ENCODE data around the gene S100A2. TPM values are rescaled to one million over a fixed set of nuclear protein-coding genes. Genes with fewer than 3 reads are reported as not detected.

S100A2 gene
- polyA plus RNA-seq, 2 of the 4 experiments (the other 2 are of a cell fraction): 5.1 to 15.9 TPM

DNA sequence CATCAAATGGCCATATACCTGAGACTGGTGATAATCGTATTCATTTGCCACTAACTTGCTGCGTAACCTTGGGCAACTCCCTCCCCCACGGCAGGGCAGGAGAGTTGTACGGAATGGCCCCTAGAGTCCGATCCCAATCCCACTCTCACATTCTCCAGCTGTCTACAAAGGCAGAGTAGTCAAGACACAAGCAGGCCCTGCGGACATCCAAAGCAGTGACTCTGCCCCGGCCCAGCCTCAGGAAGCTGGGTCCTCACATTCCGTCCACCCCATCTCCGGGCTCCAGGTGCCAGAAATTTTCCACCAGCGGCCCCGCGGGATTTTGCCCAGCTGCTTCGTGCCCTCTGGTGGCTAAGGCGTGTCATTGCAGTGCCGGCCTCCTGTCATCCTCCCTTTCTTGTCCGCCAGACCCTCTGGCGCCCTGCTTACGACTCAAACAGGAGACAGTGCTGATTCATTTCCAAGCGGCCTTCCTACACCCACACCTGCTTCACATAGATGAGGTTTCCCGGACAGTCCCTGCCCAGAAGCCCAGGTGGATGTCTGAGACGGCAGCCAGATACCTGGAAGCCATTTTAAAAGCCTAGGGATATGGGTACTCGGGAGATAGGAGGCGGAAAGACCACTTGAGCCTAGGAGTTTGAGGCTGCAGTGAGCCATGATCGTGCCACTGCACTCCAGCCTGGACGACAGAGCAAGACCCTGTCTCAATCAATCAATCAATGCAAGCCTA, 2.9 kb upstream of the S100A2 start:
- no peak for FAIRE-seq
- Histone ChIP-seq H3K9me3 (no peaks in the 10 kb centered on the region), H3K27ac (peak overlapping the region; percentile 97 to 100), H3K4me3 (peak overlapping the region; percentile 24; the same call in 2 of the 3 replicates), H3K4me1 (peaks cover 59% of the 10 kb centered on the region), H3K4me2 (peak overlapping the region; percentile 80)
- ChIA-PET POLR2A (interaction anchor here (0.5 to 2.4 kb wide), 9 partner anchors 20 to 159 kb away, joined by 3 to 102 read pairs (median 4); partner anchors contain the start of genes CHTOP, INTS3, S100A13 and S100A4), CTCF (interaction anchor here (0.6 to 7.5 kb wide), 38 partner anchors 9 to 218 kb away, joined by 3 to 471 read pairs (median 6); partner anchors contain the start of genes CHTOP, NPR1, S100A1 and S100A13)
- peak; percentile 93 for DNase-seq (ENCODE audit: low read depth in 1 of 2, low spot score in 1 of 2)
- peak; percentile 32 to 55 for ATAC-seq
- TF ChIP-seq, protein P1, sequence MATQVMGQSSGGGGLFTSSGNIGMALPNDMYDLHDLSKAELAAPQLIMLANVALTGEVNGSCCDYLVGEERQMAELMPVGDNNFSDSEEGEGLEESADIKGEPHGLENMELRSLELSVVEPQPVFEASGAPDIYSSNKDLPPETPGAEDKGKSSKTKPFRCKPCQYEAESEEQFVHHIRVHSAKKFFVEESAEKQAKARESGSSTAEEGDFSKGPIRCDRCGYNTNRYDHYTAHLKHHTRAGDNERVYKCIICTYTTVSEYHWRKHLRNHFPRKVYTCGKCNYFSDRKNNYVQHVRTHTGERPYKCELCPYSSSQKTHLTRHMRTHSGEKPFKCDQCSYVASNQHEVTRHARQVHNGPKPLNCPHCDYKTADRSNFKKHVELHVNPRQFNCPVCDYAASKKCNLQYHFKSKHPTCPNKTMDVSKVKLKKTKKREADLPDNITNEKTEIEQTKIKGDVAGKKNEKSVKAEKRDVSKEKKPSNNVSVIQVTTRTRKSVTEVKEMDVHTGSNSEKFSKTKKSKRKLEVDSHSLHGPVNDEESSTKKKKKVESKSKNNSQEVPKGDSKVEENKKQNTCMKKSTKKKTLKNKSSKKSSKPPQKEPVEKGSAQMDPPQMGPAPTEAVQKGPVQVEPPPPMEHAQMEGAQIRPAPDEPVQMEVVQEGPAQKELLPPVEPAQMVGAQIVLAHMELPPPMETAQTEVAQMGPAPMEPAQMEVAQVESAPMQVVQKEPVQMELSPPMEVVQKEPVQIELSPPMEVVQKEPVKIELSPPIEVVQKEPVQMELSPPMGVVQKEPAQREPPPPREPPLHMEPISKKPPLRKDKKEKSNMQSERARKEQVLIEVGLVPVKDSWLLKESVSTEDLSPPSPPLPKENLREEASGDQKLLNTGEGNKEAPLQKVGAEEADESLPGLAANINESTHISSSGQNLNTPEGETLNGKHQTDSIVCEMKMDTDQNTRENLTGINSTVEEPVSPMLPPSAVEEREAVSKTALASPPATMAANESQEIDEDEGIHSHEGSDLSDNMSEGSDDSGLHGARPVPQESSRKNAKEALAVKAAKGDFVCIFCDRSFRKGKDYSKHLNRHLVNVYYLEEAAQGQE (IDR thresholded peaks at IDR 0.05): no peak
- TF ChIP-seq NFE2L2 (conservative IDR thresholded peaks at IDR 0.05; ENCODE audit: low read length): no peak
- no peak for TF ChIP-seq ELK1 (IDR thresholded peaks at IDR 0.05; ENCODE audit: low read depth, low read length)
- TF ChIP-seq JUN (IDR thresholded peaks at IDR 0.05): peak in 1 of 2 experiments; percentile 59; a peak in 1 of 5 replicates
- TF ChIP-seq CTCF (IDR thresholded peaks at IDR 0.05): peak; percentile 96
- TF ChIP-seq, protein P2, sequence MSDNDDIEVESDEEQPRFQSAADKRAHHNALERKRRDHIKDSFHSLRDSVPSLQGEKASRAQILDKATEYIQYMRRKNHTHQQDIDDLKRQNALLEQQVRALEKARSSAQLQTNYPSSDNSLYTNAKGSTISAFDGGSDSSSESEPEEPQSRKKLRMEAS (IDR thresholded peaks at IDR 0.05): peak; percentile 86
- peak; percentile 31; the same call in 1 of the 2 replicates for TF ChIP-seq HOXB5 (CRISPR knock-in tag; IDR thresholded peaks at IDR 0.05)
- TF ChIP-seq, protein P3, sequence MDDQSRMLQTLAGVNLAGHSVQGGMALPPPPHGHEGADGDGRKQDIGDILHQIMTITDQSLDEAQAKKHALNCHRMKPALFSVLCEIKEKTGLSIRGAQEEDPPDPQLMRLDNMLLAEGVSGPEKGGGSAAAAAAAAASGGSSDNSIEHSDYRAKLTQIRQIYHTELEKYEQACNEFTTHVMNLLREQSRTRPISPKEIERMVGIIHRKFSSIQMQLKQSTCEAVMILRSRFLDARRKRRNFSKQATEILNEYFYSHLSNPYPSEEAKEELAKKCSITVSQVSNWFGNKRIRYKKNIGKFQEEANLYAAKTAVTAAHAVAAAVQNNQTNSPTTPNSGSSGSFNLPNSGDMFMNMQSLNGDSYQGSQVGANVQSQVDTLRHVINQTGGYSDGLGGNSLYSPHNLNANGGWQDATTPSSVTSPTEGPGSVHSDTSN (IDR thresholded peaks at IDR 0.05): no peak
- TF ChIP-seq TP53 (CRISPR knock-in tag; IDR thresholded peaks at IDR 0.05): peak; percentile 23; the same call in 1 of the 2 replicates
- TF ChIP-seq MAFK (IDR thresholded peaks at IDR 0.05; ENCODE audit: partially characterized antibody): peak; percentile 25
- TF ChIP-seq FOSL2 (IDR thresholded peaks at IDR 0.05): no peak
- TF ChIP-seq FOSL2 (CRISPR knock-in tag; IDR thresholded peaks at IDR 0.05): peak; percentile 37; the same call in 1 of the 2 replicates
- TF ChIP-seq ATOH8 (CRISPR knock-in tag; IDR thresholded peaks at IDR 0.05; ENCODE audit: low read depth): 0 out of 2 replicates have a peak, but pooled peaks have one; percentile 25
- TF ChIP-seq NR3C1 (IDR thresholded peaks at IDR 0.05): no peak
- no peak for TF ChIP-seq MAZ (IDR thresholded peaks at IDR 0.05; ENCODE audit: borderline replicate concordance, low read depth, low read length)
- no peak for TF ChIP-seq RARB (CRISPR knock-in tag; IDR thresholded peaks at IDR 0.05)
- TF ChIP-seq MYC (IDR thresholded peaks at IDR 0.05; ENCODE audit: borderline replicate concordance, low read length): 0 out of 2 replicates have a peak, but pooled peaks have one; percentile 58
- peak; percentile 99 for TF ChIP-seq RAD21 (conservative IDR thresholded peaks at IDR 0.05 in 1 of 2, IDR thresholded peaks at IDR 0.05 in 1 of 2)
- no peak; the same call in 1 of the 2 replicates for TF ChIP-seq USF2 (IDR thresholded peaks at IDR 0.05)
- TF ChIP-seq GATA3 (IDR thresholded peaks at IDR 0.05; ENCODE audit: borderline replicate concordance): 0 out of 2 replicates have a peak, but pooled peaks have one; percentile 11
- TF ChIP-seq SMC3 (IDR thresholded peaks at IDR 0.05): peak; percentile 100
- TF ChIP-seq, protein P4, sequence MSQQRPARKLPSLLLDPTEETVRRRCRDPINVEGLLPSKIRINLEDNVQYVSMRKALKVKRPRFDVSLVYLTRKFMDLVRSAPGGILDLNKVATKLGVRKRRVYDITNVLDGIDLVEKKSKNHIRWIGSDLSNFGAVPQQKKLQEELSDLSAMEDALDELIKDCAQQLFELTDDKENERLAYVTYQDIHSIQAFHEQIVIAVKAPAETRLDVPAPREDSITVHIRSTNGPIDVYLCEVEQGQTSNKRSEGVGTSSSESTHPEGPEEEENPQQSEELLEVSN (IDR thresholded peaks at IDR 0.05; ENCODE audit: borderline replicate concordance, low read depth): no peak
- WGBS (ENCODE audit: missing lambda C conversion rate): 9% methylated on average over 22 of the region's 25 CpGs

All from A549 (cell line).